ENCODE measurements around the gene MYO18B.

The MYO18B gene

DNA sequence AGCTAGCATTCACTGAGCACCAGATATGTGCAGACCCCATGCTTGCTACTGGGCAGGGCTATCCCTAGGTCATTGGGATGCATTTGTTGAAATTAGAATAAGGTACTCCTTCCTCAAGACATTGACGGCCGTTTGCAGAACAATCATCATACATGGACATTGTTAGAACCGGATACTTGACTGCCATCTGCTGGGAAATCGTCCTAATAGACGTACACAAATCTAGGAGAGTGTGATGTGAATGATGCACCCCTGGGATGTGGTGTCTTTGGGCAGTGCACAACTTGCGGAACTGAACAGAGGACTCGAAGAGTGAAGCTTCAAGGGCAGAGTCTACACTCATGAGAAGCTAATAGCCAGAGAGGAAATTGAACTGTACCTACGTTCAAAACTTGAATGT is 35.9 kb downstream of the MYO18B start:
- no peak for DNase-seq

GRCh38 chr22:25779426-25779825 is 37.4 kb downstream of the MYO18B start:
- no peak for DNase-seq

GRCh38 chr22:25779890-25780289 is 37.9 kb downstream of the MYO18B start:
- no peak for DNase-seq

DNA sequence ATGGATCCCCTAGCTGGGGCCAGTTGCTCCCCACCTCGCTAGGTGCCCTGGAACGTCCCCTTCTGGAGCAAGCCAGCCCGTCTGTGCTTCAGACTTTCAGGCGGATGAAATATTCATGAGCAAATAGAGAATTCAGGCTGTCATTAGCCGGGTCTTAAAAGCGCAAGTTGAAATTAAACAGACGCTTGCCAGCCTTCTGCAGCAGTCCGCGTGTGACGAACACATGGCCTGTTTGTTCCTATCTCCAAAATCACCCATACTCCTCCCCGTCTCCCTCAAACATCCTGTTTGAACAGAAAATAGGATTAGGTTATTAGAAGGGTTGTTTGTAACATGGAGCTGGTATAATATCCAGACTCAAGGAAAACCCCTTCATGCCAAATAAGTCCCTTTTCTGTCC is 38.7 kb downstream of the MYO18B start:
- DNase-seq, result no peak

DNA sequence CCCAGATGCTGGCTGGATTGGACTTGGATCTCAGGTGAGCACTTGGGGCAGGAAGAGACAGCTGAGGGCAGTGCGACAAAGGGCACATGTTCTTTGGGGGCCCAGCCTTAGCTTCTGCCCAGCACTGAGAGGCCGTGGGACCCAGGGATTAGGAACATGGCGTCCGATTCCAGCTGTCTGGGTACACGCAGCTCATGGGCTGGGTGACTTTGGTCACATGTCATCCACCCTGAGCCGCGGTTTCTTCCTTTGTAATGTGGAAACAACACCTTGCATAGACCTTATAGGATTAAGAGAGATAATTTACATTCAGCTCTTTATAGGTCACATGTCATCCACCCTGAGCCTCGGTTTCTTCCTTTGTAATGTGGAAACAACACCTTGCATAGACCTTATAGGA is 39.8 kb downstream of the MYO18B start:
- no peak for DNase-seq

DNA sequence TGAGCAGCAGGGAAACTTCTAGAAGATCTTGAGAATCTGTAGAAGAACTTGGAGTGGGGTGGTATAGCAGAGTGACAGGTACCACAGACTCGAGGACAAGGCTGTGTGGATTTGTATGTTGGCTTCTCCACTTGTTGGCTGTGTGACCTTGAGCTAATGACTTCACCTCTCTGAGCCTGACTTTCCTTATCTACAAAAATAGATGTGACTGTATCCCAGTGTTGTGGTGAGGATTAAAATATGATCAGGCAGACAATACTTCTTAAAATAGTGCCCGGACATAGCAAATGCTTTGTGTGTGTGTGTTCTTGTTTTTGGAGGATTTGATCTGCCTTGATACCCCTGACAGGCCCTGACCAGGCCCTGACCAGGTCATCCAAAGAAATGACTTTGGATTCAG is 40.8 kb downstream of the MYO18B start:
- no peak for DNase-seq

GRCh38 chr22:25783856-25784255 is 41.9 kb downstream of the MYO18B start:
- no peak for DNase-seq

DNA sequence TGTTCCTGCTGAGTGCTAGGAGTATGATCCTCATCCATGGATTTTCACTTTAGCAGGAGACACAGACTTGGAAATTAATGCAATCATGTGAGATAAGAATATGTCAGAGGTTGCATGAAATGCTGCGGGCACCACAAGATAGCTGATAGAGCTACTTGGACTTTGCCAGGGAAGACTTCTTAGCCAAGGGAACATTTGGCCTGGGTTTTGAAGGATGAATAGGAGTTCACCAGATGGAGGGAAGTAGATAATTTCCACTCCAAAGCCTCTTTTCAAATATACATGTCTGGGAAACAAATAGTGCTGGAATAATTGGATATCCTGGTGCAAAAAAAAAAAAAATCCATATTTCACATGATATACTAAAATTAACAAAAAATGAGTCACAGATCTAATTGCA is 44.2 kb downstream of the MYO18B start:
- no peak for DNase-seq

GRCh38 chr22:25791556-25791955 is 49.6 kb downstream of the MYO18B start:
- DNase-seq, result no peak

DNA sequence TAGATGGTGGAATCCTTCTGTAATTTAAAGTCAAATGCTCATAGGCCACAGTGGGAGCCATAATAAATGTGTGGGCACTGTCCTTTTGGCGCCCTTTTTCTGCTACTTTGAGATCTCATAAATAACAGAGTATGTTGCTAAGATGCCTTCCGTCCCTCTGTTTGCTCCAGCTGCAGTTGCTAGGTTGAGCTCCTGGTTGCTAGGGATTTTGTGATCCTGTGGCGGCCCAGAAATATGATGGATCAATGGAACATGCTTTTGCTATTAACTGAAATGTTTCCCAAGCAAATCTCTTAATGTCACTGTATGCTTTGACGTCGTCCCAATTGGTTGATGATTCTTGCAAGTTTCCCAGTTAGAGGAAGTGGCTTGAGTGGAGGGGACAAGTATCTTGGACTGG is 53.5 kb downstream of the MYO18B start:
- no peak for DNase-seq

- no peak for DNase-seq
Observed at GRCh38 chr22:25797498-25798290, 55.7 kb downstream of the MYO18B start.

- no peak for DNase-seq
Observed at GRCh38 chr22:25800766-25801165, 58.8 kb downstream of the MYO18B start.

DNA sequence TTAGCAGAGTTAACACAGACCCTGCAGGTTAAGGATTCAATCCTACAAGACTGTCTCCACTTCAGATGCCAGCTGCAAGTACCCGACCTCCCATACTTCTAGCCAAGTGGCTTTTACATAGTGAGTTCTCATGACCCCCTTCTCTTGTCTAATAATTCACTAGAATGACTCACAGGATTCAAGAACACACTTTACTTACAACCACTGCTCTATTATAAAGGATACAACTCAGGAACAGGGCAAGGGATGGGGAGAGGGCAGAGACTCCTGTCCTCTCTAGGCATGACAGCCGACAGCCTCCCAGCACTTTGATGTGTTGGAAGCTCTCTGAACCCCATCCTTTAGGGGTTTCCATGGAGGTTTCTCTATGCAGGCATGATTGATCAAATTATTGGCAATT is 60.0 kb downstream of the MYO18B start:
- DNase-seq, result no peak

DNA sequence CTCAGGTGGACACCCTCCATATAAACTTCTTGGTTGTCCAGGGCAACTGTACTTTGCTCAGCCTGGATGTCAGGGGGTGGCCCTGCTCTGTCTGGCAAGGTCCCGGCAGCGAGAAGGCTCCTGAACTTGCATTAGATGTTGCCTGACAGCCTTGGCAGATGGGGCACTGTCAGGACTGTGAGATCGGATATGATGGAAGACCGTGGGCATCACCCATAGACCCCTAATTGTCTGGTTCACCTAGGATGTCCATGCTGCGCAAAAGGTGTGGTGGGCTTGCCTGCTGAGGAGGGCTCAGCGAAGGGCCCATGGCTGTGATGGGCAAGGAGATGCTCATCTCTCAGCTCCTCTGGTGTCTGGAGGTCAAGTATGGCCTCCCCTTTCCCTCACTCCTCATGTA is 62.7 kb downstream of the MYO18B start:
- DNase-seq, result no peak

- DNase-seq, result no peak
Observed at GRCh38 chr22:25806579-25806978, 64.6 kb downstream of the MYO18B start.

GRCh38 chr22:25814685-25815084 is 72.7 kb downstream of the MYO18B start:
- no peak for DNase-seq

- DNase-seq, result no peak
Observed at GRCh38 chr22:25815561-25815960, 73.6 kb downstream of the MYO18B start.

- no peak for DNase-seq
Observed at GRCh38 chr22:25816522-25817059, 74.6 kb downstream of the MYO18B start.

DNA sequence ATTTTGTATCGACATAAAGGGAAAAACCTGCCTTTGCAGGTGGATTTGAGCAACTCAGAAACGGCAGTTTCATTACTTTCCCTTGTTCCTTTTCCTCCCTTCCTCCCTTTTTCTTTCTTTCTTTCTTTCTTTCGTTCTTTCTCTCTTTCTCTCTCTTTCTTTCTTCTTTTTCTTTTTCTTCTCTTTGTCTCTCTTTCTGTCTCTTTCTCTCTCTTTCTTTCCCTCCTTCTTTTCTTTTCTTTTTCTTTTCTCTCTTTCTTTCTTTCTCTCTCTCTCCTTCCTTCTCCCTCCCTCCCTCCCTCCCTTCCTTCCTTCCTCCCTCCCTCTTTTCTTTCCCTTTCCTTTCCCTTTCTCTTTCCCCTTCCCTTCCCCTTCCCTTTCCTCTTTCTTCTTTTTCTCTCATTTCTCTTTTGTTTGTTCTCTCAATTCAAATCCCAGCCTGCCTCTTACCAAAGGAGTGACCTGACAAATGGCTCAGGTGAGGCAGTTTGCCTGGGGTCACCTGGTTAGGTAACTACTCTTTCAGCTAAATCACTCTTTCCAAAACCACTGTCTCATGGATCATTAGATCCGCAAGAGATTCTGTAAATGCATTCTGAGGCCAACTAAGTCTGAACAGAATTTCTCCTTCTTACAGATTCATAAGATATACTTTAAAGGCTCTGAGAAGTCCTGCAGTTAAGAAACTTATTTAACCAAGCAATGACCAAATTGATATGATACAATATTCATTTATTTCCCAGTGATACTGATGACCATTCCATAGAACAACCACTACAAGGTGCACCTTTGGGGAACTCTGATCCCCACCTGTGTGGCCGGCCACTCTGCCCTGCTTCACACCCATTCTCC is 75.3 kb downstream of the MYO18B start:
- no peak for DNase-seq

DNA sequence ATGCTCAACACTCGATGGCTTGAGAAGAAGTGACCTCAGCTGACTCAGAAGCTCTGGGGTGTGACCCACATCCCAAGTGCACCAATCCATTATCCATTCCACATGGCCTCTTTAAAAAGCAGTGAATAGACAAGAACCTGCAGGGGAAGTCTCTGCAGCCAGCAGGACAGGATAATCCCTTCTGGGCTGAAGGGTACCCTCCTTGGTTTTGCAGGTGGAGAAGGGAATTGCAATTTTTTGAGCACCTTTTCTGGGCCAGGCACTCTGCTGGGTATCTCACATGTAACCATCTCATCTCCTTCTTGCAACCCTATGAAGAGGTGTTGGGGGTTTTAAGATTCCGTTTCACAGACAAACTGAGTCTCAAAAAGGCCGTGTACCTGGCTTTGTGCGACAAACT is 76.6 kb downstream of the MYO18B start:
- DNase-seq, result no peak

GRCh38 chr22:25822344-25822743 is 80.4 kb downstream of the MYO18B start:
- DNase-seq, result no peak

DNA sequence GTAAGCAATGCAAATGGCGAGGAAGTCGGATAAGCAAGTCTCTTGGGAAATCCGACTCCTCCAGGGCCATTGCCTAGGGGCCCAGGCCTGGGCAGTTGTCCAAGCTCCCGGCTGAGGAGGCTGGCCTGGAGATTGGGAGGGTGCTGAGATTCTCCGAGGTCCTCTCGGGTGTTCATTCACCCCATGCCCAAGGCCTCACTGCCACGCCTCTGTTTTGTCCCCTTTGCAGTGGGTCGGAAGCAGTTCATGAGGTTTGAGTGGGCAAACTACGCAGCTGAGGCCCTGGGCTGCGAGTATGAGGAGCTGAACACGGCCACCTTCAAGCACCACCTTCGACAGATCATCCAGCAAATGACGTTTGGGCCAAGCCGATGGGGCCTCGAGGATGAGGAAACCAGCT is 81.3 kb downstream of the MYO18B start:
- DNase-seq, result no peak

GRCh38 chr22:25824828-25825423 is 82.9 kb downstream of the MYO18B start:
- no peak for DNase-seq

DNA sequence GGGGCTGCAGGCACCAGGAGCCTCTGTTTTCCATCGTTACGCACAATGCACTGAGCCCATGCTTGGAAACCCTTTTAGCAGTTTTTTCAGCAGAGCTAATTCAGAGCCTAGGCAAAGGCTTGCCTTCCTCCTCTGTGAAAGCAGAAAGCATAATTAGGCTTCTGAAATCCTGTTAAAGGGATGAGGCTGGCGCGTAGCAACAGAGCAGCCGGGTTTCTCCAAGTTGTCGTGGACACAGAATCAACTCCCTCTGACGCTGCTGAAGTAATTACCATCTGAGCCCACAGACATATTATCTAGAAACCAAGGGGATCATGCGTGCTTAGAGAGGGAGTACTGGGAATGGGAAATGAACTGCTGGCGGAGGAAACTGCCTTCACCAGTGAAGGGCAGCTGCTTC is 85.4 kb downstream of the MYO18B start:
- no peak for DNase-seq

Data from cortex of kidney (tissue), 1 donor.